Daoy (cell line): ENCODE data around the gene DCP1A. TPM values are rescaled to one million over a fixed set of nuclear protein-coding genes. Genes with fewer than 3 reads are reported as not detected.
"Not testable (repeated sequence)": the region's sequence is repeated elsewhere in the genome, so short reads cannot be mapped to it uniquely, and the experiment has no call there.

Experiments
- DNase-seq: peaks from one replicate; pipeline ENCODE4 v3.0.0-alpha.2; 2015; ENCODE audit warnings: low read depth
- total RNA-seq: library from RNA; depleted of rRNA; stranded (reverse); fragments of >200 nt; shearing (Covaris generic); gene quantifications from 2 replicates; pipeline ENCODE4 v1.2.3, GENCODE V29; 2014

Gene DCP1A
- total RNA-seq, 1 experiment from 2014 or later = 9.0 TPM

DNA sequence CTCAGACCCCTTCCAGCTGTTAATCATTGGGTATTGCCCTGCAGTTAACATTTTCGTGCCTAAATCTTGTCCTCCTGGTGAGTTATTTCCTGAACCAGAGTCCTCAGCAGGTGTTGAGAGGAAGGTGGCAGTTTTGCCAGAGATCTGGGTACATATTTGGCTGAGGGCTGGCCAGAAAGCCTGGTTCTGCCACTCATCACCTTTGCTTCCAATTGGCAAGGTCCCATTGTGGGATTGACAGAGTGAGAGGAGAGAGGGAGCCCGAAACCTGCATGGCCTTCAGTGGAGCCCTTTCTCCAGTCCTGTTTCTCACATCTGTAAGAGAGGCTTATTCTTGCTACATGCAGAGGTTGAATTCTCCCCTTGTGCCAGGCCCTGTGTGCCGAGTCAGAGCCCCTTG lies 82.6 kb downstream of the DCP1A start:
- DNase-seq = no peak

DNA sequence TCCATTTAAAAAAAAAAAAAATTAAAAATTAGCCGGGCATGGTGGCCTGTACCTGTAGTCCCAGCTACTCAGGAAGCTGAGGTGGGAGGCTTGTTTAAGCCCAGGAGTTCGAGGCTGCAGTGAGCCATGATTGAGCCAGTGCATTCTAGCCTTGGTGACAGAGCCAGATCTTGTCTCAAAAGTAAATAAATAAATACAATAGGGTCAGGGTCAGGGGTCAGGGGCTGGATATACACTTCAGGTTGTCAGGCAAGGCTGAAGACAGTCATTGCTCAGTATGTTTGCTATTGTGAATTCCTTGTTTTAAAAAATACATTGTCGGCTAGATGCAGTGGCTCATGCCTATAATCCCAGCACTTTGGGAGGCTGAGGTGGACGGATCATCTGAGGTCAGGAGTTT lies 83.4 kb downstream of the DCP1A start:
- DNase-seq = no peak

DNA sequence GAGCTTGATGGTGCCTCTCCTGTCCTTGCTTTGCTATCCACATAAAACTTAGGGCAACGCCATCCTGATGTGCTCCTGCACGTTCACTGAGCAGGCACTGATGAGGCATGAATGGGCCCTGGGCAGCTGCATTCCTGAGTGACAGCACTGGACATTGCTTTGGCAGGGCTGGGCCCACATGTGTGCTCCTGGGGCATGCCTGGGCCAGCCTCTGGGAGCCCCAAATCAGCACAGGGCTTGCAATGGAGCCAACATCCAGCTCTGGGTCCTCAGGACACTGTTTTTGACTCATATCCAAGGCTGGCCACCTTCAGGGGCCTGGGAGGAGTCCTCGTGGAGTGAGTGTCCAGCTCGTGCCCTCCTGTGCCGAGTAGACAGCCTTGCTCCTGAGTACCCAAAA lies 85.6 kb downstream of the DCP1A start:
- no peak for DNase-seq

DNA sequence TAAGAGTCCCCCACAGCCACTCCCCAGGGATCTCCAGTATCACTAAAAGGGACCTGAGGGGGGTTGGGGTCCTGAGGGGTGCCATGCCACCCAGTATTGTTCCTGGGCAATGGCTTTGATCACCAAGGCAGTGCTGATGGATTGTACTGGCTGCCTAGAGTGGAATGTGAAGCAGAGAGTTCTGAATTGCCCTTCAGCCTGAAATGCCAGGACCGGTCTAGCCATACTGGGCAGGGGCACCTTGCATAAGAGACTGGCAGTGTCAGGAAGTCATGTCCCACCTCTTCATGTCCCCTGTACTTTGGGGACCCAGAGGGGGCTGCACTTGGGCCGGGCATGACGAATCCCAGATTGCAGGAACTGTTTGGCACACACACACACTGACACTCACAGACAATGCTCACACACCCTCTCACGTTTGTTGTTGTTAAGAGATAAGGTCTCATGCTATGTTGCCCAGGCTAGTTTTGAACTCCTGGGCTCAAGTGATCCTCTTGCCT lies 87.0 kb downstream of the DCP1A start:
- no peak for DNase-seq

DNA sequence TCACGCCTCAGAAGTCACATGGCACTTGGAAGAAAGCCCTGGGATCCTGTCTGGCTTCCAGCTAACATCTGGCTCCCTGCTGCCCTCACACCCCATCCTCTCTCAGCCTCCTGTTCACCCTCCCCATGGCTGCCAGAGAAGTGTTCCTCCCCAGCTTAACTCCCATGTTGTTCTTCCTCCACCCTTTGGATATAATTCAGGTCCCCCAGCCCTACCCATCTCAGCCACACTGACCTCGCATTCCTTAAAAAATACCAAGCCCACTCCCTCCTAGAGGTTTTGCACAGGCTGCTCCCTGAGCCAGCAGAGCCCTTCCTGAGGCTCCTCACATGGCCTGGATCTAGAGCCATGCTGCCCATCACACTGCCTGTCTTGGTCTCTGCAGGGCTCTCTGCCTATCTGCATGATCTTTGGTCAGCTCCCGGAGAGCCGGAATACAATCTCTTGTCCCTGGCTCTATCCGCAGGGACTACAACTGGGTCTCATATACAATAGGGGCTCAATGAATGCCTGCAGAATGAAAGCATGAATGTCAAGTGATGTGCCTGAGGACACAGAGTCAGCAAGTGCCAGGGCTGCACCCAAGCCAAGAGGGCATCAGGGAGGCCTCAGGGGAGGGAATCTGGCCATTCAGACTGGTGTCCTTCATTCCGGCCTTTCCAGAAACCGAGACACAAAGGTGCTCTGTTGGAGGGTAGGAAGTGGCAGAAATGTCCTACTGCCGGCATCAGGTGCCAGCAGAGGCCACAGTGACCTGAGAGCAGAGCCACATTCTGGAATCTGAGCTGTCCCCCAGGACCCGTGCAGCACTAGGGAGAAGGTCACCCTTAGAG lies 87.7 kb downstream of the DCP1A start:
- DNase-seq = no peak

DNA sequence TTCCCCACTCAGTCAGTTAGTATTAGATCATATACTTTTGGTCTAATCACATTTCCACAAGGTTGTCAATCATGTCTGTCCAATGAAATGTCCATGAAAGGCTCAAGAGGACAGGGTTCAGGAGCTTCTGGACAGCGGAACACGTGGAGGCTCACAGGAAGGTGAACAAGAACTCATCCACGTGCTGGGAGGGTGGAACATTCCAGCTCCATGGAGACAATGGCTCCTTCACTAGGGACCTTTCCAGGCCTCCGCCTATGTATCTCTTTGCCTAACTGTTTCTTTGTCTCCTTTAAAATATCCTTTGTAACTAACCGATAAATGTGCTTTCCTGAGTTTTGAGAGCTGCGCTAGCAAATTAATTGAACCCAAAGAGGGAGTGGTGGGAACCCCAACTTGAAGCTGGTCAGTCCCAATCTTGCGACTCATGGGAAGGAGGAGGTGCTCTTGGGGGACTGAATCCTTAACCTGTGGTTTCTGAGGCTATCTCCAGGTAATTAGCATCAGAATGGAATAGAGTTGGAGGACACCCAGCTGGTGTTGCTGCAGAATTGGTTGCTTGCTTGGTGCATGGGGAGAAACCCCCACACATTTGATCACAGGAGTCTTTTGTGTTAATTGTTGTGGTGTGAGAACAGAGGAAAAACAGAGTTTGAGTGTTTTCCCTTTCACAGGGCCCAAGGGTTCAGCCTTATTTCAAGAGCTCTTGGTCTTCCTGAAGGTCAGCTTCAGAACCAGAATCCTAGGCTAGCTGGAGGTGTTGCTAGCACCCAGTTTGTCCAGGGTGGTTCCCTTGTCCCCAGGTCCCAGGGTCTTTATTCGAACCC lies 88.5 kb downstream of the DCP1A start:
- DNase-seq = peak; percentile 11

DNA sequence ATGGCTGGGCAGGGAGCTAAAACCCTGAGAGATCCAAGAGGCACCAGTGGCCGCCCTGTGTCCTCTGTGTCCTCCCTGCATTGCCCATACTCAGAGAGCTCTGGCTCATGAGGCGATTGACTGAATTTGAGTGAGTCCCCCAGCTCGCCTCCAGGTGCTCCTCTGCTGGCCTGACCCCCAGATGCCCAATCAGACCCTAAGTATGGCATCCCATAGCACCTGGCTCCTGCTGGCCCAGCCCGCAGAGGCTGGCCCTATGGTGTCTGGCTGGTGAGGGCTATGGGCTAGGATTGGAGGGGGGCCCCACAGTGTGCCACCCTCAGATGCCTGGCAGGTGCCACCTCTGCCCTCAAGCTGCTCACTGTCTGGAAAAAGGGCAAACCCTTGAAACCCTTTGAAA lies 89.9 kb downstream of the DCP1A start:
- DNase-seq = no peak

DNA sequence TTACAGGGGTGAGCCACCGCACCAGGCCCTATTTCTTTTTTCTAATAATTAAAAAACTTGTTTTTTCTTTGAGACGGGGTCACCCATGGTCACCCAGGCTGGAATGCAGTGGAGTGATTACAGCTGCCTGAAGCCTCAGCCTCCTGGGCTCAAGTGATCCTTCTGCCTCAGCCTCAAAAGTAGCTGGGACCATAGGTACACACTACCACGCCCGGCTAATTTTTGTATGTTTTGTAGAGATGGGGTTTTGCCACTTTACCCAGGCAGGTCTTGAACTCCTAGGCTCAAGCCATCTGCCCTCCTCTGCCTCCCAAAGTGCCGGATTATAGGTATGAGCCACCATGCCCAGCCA lies 90.7 kb downstream of the DCP1A start:
- no peak for DNase-seq

DNA sequence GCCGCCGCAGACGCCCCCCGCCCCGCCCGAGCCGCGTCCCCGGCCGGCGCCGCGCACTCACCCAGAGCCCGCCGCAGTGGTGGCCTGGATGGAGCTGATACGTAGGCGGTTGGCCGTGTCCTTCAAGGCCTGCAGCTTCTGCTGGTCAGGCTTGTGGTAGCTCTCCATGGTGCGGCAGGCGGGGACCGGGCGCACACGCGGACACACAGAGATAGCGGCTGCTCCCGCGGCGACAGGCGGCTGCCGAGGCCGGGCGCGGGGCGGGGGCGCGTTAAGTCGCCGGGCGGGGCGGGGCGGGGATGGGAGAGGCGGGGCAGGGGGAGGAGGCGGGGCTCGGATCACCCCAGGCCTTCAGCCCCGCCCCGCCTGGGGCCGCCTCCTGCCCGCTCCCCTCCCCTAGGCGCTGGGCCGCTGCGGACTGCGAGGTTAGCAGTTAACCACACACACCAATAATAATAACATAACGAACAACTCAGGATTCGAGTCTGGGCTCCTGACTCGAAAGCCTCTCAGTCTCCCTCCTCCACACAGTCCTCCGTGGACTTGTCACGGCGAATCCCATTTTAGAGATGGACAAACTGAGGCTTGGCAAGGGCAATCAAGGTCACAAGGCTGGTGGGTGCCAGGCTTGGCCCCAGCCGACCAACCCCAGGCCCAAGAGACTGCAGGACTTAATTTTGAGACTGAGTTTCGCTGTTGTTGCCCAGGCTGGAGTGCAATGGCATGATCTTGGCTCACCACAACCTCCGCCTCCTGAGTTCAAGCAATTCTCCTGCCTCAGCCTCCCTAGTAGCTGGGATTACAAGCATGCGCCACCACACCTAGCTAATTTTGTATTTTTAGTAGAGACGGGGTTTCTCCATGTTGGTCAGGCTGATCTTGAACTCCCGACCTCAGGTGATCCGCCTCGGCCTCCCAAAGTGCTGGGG lies 91.3 kb downstream of the DCP1A start, which contains the start of gene TKT:
TKT (minus strand) TSS at position 248 of the 929 bp plus-strand sequence; CDS start at position 168, 80 bp downstream.
- DNase-seq = peak; percentile 85

DNA sequence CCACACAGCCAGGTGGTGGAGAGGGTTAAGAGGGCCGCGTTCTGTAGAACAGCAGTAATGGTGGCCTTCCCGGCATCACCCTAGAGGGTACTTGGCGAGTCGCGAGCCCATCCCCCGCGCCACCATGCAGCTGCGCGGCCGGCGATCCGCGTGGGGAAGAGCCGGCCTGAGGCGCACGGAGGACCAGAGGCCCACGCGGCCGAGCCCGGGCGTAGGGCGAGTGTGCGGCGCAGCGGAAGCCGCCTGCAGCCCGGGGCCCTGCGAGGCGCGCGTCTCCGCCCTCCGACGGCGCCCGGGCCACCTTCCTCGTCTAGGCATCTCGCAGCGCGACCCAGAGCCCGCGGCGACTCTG lies 91.9 kb downstream of the DCP1A start:
- peak; percentile 26 for DNase-seq

DNA sequence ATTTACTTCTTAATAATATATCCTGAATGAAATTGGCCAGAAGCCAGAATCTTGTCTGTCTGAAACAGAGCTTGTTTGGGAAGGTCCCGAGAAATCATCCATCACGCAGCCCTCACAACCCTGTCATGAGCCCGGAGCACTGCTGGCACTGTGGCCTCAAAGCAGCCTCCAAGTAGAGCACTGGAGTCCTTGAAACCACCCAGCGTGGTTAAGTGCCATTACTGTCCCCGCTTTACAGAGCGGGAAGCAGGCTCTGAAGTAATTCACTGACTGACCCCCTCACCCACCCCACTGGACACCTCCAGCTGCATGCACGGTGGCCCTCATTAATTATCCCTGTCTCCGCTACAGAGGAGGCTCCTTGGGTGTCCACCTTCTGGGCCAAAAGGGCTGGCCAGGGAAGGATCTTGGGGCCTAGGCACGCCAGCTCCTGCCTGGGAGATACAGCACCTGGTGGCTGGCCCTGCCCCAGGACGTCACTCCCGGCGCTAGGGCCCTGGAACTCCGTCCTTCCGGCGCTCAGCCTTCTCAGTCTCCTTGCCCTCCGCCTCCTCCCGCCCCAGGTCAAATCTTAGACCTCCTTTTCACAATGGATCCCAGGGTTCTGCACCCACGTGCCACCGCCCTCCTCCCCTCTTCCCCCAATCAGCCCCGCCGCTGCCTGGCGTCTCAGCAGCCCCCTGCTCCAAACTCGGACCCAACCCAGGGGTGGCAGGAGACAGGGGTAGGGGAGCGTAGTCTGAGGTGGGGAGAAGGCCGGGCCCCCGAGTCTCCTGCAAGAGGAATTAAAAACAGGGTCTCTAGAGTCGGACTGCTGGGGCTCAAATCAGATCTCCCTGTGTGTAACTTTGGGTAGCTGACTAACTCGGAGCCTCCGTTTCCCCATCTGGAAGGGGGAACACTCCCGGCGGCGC lies 92.6 kb downstream of the DCP1A start:
- DNase-seq = peak; percentile 66

DNA sequence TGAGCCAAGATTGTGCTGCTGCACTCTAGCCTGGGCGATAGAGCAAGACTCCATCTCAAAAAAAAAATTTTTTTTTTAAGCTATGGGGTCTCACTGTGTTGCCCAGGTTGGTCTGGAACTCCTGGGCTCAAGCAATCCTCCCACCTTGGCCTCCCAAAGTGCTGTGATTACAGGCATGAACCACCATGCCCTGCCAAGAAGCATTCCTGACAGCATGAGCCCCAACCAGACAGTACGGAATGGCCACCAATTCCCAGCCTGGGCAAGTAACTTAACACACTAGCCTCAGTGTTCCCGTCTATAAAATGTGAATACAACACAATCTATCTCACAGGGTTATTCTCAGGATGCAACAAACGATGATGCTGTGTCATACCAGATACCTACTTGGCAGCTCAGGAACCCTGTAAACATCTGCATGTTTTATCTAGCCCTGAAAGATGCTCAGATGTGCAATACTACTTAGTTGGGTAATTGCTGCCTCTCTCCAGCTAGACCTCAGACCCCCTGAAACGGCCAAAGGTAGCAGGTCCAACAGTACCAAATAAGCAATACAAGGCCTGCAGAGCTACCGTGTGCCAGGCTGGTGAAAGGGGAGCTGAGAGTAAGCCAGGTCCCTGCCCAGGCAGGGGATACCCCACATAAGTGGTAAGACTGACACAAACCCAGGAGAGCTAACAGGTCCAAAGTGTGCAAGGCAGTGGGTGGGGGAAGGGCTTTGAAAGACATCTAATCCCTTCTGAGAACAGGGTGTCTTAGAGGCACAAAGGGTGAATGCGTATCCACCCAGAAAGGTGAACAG lies 93.4 kb downstream of the DCP1A start:
- no peak for DNase-seq

DNA sequence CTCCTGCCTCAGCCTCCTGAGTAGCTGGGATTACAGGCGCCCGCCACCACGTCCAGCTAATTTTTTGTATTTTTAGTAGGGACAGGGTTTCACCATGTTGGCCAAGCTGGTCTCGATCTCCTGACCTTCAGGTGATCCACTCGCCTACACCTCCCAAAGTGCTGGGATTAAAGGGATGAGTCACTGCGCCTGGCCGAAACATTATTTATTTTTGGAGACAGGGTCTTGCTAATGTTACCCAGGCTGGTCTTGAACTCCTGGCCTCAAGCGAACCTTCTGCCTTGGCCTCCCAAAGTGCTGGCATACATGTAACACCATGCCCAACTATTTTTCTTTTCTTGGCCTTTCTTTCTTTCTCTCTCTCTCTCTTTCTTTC lies 94.4 kb downstream of the DCP1A start:
- DNase-seq = not testable (repeated sequence)

DNA sequence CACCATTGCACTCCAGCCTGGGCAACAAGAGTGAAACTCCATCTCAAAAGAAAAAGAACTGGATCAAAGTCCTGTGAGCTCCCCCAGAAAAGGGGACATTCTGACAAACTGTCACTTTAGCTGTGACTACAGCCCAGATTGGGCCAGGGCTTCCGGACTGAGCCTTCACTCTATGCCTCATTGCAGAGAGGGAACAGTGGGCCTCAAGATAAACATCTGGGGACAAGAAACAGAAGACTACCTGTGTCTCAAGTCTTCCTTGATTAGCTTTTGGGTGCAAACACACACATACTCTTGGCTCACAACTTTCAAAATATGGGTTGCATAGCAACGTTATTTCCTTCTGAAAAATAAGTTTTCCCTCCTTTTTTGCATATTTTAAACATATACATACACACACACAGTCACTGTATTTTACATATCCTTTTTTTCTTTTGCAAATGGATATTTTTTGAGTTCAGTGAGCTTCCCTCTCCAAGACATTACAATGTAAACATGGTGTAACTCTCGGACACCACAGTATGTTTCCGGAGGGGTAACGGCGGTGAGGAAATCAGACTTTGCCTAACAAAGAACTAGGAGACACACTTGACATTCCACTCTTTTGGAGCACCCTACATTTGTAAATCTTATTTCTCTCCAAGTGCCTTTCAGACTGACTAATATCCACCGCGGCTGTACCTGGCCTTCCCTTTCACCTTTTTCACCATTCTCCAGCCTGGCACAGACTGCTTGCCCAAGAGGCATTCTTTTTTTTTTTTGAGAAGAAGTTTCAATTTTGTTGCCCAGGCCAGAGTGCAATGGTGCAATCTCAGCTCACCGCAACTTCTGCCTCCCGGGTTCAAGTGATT lies 95.0 kb downstream of the DCP1A start:
- DNase-seq = no peak

DNA sequence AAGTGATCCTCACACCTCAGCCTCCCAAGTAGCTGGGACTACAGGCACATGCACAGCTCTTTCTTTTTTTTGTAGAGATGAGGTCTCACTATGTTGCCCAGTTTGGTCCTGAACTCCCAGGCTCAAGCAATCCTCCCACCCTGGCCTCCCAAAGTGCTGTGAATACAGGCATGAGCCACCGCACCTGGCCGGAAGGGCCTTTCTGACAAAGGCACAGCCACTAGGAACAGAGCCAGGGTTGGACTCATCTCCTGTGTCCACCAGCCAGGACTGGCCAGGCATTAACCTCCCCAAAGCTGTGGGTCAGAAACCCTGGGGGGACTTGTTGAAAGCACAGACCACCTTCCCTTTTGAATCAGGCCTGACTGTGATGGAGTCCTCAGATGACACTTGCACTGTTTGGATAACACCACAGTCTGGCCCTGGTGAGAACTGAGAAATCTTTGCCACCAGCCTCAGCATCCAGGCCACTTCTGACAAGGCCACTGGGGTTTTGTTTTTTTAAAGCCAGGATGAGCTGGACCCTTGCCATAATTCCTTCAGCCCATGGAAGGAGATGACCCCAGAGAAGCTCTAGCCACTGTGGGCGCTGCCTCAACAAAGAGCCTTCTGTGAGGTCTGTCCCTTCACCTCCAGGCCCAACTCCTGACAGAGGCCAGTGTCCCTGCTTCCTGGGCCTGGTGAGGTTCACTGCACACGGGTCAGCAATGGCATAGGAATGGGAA lies 96.3 kb downstream of the DCP1A start:
- DNase-seq = no peak

DNA sequence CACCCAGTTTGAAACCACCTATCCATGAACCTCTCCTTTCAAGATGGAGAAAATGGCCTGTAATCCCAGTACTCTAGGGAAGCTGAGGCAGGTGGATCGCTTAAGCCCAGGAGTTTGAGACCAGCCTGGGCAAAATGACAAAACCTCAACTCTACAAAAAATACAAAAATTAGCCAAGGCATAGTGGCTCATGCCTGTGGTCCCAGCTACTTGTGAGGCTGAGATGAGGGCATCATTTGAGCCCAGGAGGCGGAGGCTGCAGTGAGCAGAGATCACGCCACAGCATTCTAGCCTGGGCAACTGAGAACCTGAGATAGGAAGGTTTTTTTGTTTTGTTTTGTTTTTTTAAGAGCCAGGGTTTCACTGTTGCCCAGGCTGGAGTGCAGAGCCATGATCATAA lies 96.9 kb downstream of the DCP1A start:
- DNase-seq = no peak

DNA sequence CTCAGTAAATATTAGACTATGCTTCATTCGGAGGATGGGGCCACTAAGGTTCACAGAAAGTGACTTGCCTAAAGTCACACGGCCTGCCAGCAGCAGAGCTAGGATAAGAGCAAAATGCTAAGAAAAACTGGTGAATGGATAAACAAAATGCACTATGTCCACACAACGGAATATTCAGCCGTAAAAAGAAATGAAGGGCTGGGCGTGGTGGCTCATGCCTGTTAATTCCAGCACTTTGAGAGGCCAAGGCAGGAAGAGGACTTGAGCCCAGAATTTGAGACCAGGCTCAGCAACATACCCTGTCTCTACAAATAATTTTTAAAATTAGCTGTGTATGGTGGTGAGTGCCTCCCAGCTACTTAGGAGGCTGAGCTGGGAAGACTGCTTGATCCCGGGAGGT lies 99.2 kb downstream of the DCP1A start:
- no peak for DNase-seq

DNA sequence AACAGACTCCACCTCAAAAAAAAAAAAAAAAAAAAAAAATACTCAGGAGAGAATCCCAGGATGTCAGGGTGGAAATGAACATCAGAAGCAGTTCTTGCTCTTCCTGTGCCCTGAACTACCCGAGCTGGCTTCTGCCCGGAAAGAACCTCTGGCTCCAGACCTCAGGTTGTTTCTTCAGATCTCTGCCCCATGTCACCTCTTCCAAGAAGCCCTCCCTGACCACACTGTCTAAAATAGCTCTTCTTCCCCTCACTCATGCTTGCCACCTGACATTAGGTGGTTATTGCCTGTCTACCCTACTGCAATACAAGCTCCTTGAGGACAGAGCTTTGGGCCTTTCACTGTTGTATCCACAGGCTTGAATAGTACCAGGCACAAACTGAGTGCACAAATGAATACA lies 99.7 kb downstream of the DCP1A start:
- DNase-seq = no peak
